ENCODE data around the gene FUNDC2. TPM values are rescaled to one million over a fixed set of nuclear protein-coding genes. Genes with fewer than 3 reads are reported as not detected.

The FUNDC2 gene
- 10 to 100 TPM; 54.7 to 57.2 TPM for total RNA-seq

DNA sequence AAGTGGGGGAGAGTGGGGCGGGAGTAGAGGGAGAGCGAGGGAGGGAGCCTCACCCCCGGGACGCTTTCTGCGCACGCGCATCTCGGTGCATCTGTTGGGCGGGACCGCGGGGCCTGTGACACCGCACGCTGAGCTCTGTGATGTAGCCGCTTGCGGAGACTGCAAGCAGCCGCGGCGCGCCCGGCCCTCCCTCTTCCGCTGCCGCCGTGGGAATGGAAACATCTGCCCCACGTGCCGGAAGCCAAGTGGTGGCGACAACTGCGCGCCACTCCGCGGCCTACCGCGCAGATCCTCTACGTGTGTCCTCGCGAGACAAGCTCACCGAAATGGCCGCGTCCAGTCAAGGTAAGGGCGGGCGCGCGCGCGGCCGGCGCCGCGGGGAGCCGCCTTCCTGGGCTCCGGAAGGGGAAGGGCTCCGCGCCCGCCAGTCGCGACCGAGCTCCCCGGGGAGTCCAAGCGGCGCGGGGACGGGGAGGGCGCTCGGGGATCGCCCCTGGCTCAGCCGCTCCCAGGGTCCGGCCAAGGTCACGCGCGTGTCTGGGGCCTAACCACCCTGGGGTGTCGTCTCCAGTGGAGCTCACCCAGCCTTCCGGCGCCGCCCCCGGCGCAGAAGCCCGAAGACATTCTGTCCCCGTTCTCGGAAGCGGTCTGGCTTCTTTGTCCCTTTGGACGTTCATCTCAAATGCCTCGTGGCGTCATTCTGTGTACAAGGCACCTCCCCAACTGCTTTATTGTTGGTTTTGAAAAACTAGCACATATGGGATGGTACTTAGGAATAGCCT is at the start of gene FUNDC2:
TSS of gene FUNDC2 (plus strand) at position 118 of the 782 bp plus-strand sequence. CDS start at position 213, 95 bp downstream.
- DNase-seq = peak; percentile 92
- Histone ChIP-seq H3K27ac (peak within 1 kb of the TSS; percentile 96), H3K4me1 (peaks cover 4% of the 10 kb centered on the region), H3K36me3 (no peaks in the 10 kb centered on the region), H3K27me3 (no peaks in the 10 kb centered on the region), H3K4me3 (peak within 1 kb of the TSS; percentile 43), H3K9me3 (no peaks in the 10 kb centered on the region), H3K9ac (ENCODE audit: low read depth in 2 of 2, low read length in 2 of 2) (peak within 1 kb of the TSS; percentile 65 to 83)
- no peak for TF ChIP-seq CTCF (IDR thresholded peaks at IDR 0.05)
- intact Hi-C loops (cut with DNase I) = no loop called here

- Histone ChIP-seq H3K4me1 (no peaks in the 10 kb centered on the region), H3K36me3 (no peaks in the 10 kb centered on the region), H3K9me3 (no peaks in the 10 kb centered on the region), H3K27me3 (no peaks in the 10 kb centered on the region), H3K9ac (ENCODE audit: low read depth in 2 of 2, low read length in 2 of 2) (no peak overlapping the region), H3K4me3 (no peak overlapping the region), H3K27ac (no peak overlapping the region)
- no peak for TF ChIP-seq CTCF (IDR thresholded peaks at IDR 0.05)
- intact Hi-C loops (cut with DNase I) = no loop called here
- no peak for DNase-seq
Measured at GRCh38 chrX:154979629-154980028, 47.0 kb upstream of the FUNDC2 start.

- peak; percentile 84 for DNase-seq
- Histone ChIP-seq H3K27me3 (no peaks in the 10 kb centered on the region), H3K4me3 (peak overlapping the region; percentile 22), H3K9ac (ENCODE audit: low read depth in 2 of 2, low read length in 2 of 2) (peak overlapping the region in 1 of 2 donors; percentile 30), H3K36me3 (no peaks in the 10 kb centered on the region), H3K9me3 (no peaks in the 10 kb centered on the region), H3K27ac (no peak overlapping the region), H3K4me1 (no peaks in the 10 kb centered on the region)
- intact Hi-C loops (cut with DNase I) = no loop called here
- peak; percentile 71 for TF ChIP-seq CTCF (IDR thresholded peaks at IDR 0.05)
Measured at GRCh38 chrX:154980330-154981115, 46.1 kb upstream of the FUNDC2 start.

DNA sequence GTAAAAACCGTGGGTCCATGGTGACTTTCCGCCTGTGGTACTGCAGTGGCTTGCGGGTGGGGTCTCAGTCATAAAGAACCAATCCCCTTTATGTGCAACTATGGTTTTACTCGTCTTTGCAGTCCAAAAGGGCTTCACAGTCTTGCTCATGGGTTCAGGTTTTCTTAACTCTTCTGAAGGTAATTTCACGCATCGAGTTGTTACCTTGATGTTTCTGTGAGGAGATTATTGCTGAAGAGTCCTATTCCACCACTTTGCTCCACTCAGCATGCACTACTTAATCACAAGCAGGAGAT is 45.6 kb upstream of the FUNDC2 start:
- Histone ChIP-seq H3K27me3 (no peaks in the 10 kb centered on the region), H3K9ac (ENCODE audit: low read depth in 2 of 2, low read length in 2 of 2) (no peak overlapping the region), H3K4me3 (peak overlapping the region; percentile 22), H3K27ac (no peak overlapping the region), H3K4me1 (no peaks in the 10 kb centered on the region), H3K9me3 (no peaks in the 10 kb centered on the region), H3K36me3 (no peaks in the 10 kb centered on the region)
- intact Hi-C loops (cut with DNase I) = no loop called here
- DNase-seq = no peak
- no peak for TF ChIP-seq CTCF (IDR thresholded peaks at IDR 0.05)

GRCh38 chrX:154986826-154987575 is 39.6 kb upstream of the FUNDC2 start:
- Histone ChIP-seq H3K27ac (no peak overlapping the region), H3K9ac (ENCODE audit: low read depth in 2 of 2, low read length in 2 of 2) (no peak overlapping the region), H3K4me1 (no peaks in the 10 kb centered on the region), H3K4me3 (no peak overlapping the region), H3K27me3 (no peaks in the 10 kb centered on the region), H3K9me3 (no peaks in the 10 kb centered on the region), H3K36me3 (no peaks in the 10 kb centered on the region)
- no peak for DNase-seq
- intact Hi-C loops (cut with DNase I) = loop anchor here (5.0 kb wide), 1 partner anchor 70 kb away; no protein-coding TSS in a partner anchor
- TF ChIP-seq CTCF (IDR thresholded peaks at IDR 0.05) = no peak
